Bronchial epithelial cell (primary cell): ENCODE data around the gene ATG5. TPM values are rescaled to one million over a fixed set of nuclear protein-coding genes. Genes with fewer than 3 reads are reported as not detected.

Experiments used
- DNase-seq: peaks from one replicate; pipeline ENCODE4 v3.0.0-alpha.2; 2010; ENCODE audit warnings: low read depth
- FAIRE-seq: peaks from 2 replicates; lab custom pipeline; 2011; peaks lifted over from hg19 to GRCh38; lab: Jason Lieb, UNC
- H3K27me3 ChIP-seq: 2 replicates; pipeline ENCODE4 v1.5.1; 2011; ENCODE audit warnings: low read length; ENCODE audit not compliant: control insufficient read depth, insufficient read depth
- H3K36me3 ChIP-seq: 2 replicates; pipeline ENCODE4 v1.5.1; 2011; ENCODE audit warnings: low read length; ENCODE audit not compliant: control insufficient read depth, insufficient read depth
- H3K4me3 ChIP-seq: 2 replicates; pipeline ENCODE4 v1.5.1; 2011; ENCODE audit warnings: mild to moderate bottlenecking, low read depth, low read length, control low read depth
- CTCF ChIP-seq: IDR thresholded peaks from 2 replicates; pipeline ENCODE4 v1.5.1; 2011; ENCODE audit warnings: mild to moderate bottlenecking, moderate library complexity, low read length, control low read depth, inconsistent platforms; ENCODE audit not compliant: insufficient read depth, severe bottlenecking
- total RNA-seq: library from RNA; depleted of rRNA; stranded (reverse); fragments of >200 nt; gene quantifications from 2 replicates; pipeline ENCODE4 v1.2.1, GENCODE V29; 2014

ATG5 gene
- total RNA-seq, 1 donor from 2014 or later, result 56.6 TPM

GRCh38 chr6:106194949-106195921 lies 130.3 kb downstream of the ATG5 start:
- FAIRE-seq, result peak; percentile 86
- DNase-seq, result peak; percentile 100
- TF ChIP-seq CTCF, result no peak
- Histone ChIP-seq H3K4me3 (no peak overlapping the region), H3K27me3 (no peaks in the 10 kb centered on the region), H3K36me3 (no peaks in the 10 kb centered on the region)

- no peak for TF ChIP-seq CTCF
- DNase-seq (peak; percentile 67), FAIRE-seq (no peak)
- no peaks in the 10 kb centered on the region for H3K36me3 ChIP-seq
- no peak overlapping the region for H3K4me3 ChIP-seq
- no peaks in the 10 kb centered on the region for H3K27me3 ChIP-seq
These were observed 132.7 kb downstream of the ATG5 start for GRCh38 chr6:106192824-106193223.

GRCh38 chr6:106188104-106188794 lies 137.3 kb downstream of the ATG5 start:
- no peaks in the 10 kb centered on the region for H3K36me3 ChIP-seq
- no peak for FAIRE-seq
- no peaks in the 10 kb centered on the region for H3K27me3 ChIP-seq

GRCh38 chr6:106187424-106187982 lies 138.1 kb downstream of the ATG5 start:
- no peak overlapping the region for H3K4me3 ChIP-seq
- FAIRE-seq (no peak), DNase-seq (no peak)
- TF ChIP-seq CTCF, result no peak
- H3K36me3 ChIP-seq, result no peaks in the 10 kb centered on the region
- H3K27me3 ChIP-seq, result no peaks in the 10 kb centered on the region

More at GRCh38 chr6:106188104-106188794, 137.3 kb downstream of the ATG5 start:
- no peak for DNase-seq
- TF ChIP-seq CTCF, result no peak
- no peak overlapping the region for H3K4me3 ChIP-seq

- DNase-seq (no peak), FAIRE-seq (no peak)
- Histone ChIP-seq H3K27me3 (no peaks in the 10 kb centered on the region), H3K4me3 (no peak overlapping the region), H3K36me3 (no peaks in the 10 kb centered on the region)
- TF ChIP-seq CTCF, result no peak
These were observed 138.8 kb downstream of the ATG5 start for GRCh38 chr6:106186714-106187113.
